HepG2 (cell line): Measurements from ENCODE around the gene PSMD10. TPM values are rescaled to one million over a fixed set of nuclear protein-coding genes. Genes with fewer than 3 reads are reported as not detected.
A peak's percentile ranks its signal among the peaks of the same experiment; 100 is the strongest.

Experiments
- ATAC-seq: fragments of 200-7000 bp; cut with Tn5 transposase; 3 replicates; pipeline ENCODE4 v1.9.1; 2020; ENCODE audit warnings: mild to moderate bottlenecking, moderate library complexity
- Bru-seq: library from RNA; stranded (reverse); fragments of 400-500 nt; gene quantifications from one replicate; lab custom pipeline; 2021; lab: Mats Ljungman, UMichigan
- BruChase-seq, 2 experiments: library from RNA; stranded (reverse); fragments of 400-500 nt; gene quantifications; one replicate each; lab custom pipeline; 2021; lab: Mats Ljungman, UMichigan
- BruUV-seq: library from RNA; stranded (reverse); fragments of 400-500 nt; replicated peaks from 2 replicates; lab custom pipeline; 2021; lab: Mats Ljungman, UMichigan
- CTCF ChIA-PET: fragments of 300-600 bp; formaldehyde crosslinking; extraction: SDS; loops from one replicate; lab custom pipeline; 2021; ENCODE audit warnings: low total read pairs, inconsistent platforms, low intra/inter-chr PET ratio; lab: Yijun Ruan, JAX
- POLR2A ChIA-PET: fragments of 350-600 bp; sonication (Branson Sonifier 250); formaldehyde crosslinking; loops from one replicate; lab custom pipeline; 2020; ENCODE audit warnings: antibody characterized with exemption, inconsistent platforms; lab: Yijun Ruan, JAX
- DNase-seq: peaks from one replicate; pipeline ENCODE4 v3.0.0-alpha.2; 2015; ENCODE audit warnings: low spot score
- FAIRE-seq: peaks from 3 replicates; lab custom pipeline; 2011; peaks lifted over from hg19 to GRCh38; lab: Jason Lieb, UNC
- H2AFZ ChIP-seq: one replicate; pipeline ENCODE4 v1.6.1; 2011; ENCODE audit warnings: low read length, inconsistent platforms
- H3K27ac ChIP-seq: fragments of 300-600 bp; 3 replicates; pipeline ENCODE4 v1.8.0; 2011; ENCODE audit warnings: mixed run types, mild to moderate bottlenecking, mixed read lengths, low read length, inconsistent platforms; ENCODE audit not compliant: insufficient read depth; ENCODE audit errors: extremely low read length
- H3K27me3 ChIP-seq, 2 experiments: fragments of 200-600 bp in 1 of 2; 2 replicates in 1 of 2; 3 replicates in 1 of 2; pipeline versions ENCODE4 v1.6.0 to v1.8.0; 2011; ENCODE audit warnings: low read length in 2 of 2, mild to moderate bottlenecking in 2 of 2, moderate library complexity in 2 of 2, inconsistent platforms in 1 of 2; ENCODE audit not compliant: insufficient read depth in 2 of 2, control insufficient read depth in 1 of 2
- H3K36me3 ChIP-seq, 2 experiments: fragments of 200-600 bp in 1 of 2; replicated peaks in 1 of 2; 2 replicates in 1 of 2; 3 replicates in 1 of 2; pipeline versions ENCODE4 v1.5.1 to v1.8.0; 2011; ENCODE audit warnings: low read length in 2 of 2, inconsistent platforms in 1 of 2; ENCODE audit not compliant: insufficient read depth in 2 of 2, control insufficient read depth in 1 of 2
- H3K4me1 ChIP-seq: 2 replicates; pipeline ENCODE4 v1.5.1; 2012; ENCODE audit warnings: low read length, inconsistent platforms; ENCODE audit not compliant: insufficient read depth
- H3K4me2 ChIP-seq: 2 replicates; pipeline ENCODE4 v1.6.0; 2011; ENCODE audit warnings: low read depth, low read length, inconsistent platforms
- H3K4me3 ChIP-seq, 3 experiments: fragments of 200-600 bp in 1 of 3; sonication (generic), shearing (Covaris generic) in 1 of 3; replicated peaks in 1 of 3; 2 replicates each; pipeline ENCODE4 v1.5.1; 2011 to 2016; ENCODE audit warnings: low read length in 3 of 3, inconsistent platforms in 2 of 3, low read depth in 2 of 3, mild to moderate bottlenecking in 2 of 3, control low read depth in 1 of 3, mixed read lengths in 1 of 3; ENCODE audit not compliant: insufficient read depth in 1 of 3
- H3K79me2 ChIP-seq: one replicate; pipeline ENCODE4 v1.6.1; 2011; ENCODE audit warnings: low read length, inconsistent platforms; ENCODE audit not compliant: insufficient read depth
- H3K9ac ChIP-seq: 2 replicates; pipeline ENCODE4 v1.6.0; 2011; ENCODE audit warnings: mild to moderate bottlenecking, low read depth, low read length, inconsistent platforms; ENCODE audit not compliant: insufficient read depth
- H3K9me3 ChIP-seq: 2 replicates; pipeline ENCODE4 v1.5.1; 2012; ENCODE audit warnings: mild to moderate bottlenecking, low read length
- H4K20me1 ChIP-seq: 2 replicates; pipeline ENCODE4 v1.6.0; 2011; ENCODE audit warnings: inconsistent platforms, mild to moderate bottlenecking, low read length, moderate library complexity; ENCODE audit not compliant: insufficient read depth
- PAXIP1 ChIP-seq: sonication (generic); formaldehyde crosslinking; conservative IDR thresholded peaks from 2 replicates; pipeline ENCODE4 v1.4.0; 2020; ENCODE audit warnings: mild to moderate bottlenecking, missing genetic modification reagents, moderate library complexity
- PCBP2 ChIP-seq: fragments of 200-400 bp; formaldehyde crosslinking; optimal IDR thresholded peaks from 2 replicates; pipeline ENCODE3; 2018; ENCODE audit warnings: low read length, low read depth; ENCODE audit not compliant: poor library complexity, severe bottlenecking
- REXO4 ChIP-seq: sonication (generic); formaldehyde crosslinking; IDR thresholded peaks from 2 replicates; pipeline ENCODE4 v1.8.0; 2022; ENCODE audit warnings: missing genetic modification reagents, mild to moderate bottlenecking, borderline replicate concordance
- RFX1 ChIP-seq: fragments of 450-650 bp; IDR thresholded peaks from 2 replicates; pipeline ENCODE4 v1.6.1; 2017
- ZBTB1 ChIP-seq: sonication (generic); formaldehyde crosslinking; IDR thresholded peaks from 2 replicates; pipeline ENCODE4 v1.4.0; 2020; ENCODE audit warnings: missing genetic modification reagents, borderline replicate concordance
- ZNF556 ChIP-seq: sonication (generic); formaldehyde crosslinking; IDR thresholded peaks from 2 replicates; pipeline ENCODE4 v1.4.0; 2020; ENCODE audit warnings: mild to moderate bottlenecking, missing genetic modification reagents, borderline replicate concordance
- ZNF782 ChIP-seq: sonication (generic); formaldehyde crosslinking; IDR thresholded peaks from 2 replicates; pipeline ENCODE4 v1.4.0; 2020; ENCODE audit warnings: missing genetic modification reagents, mild to moderate bottlenecking, borderline replicate concordance
- WGBS: methylation state at CpG from one replicate; pipeline ENCODE4 v1.1.6; 2017; ENCODE audit warnings: low lambda C conversion rate; 5-methylcytosine and 5-hydroxymethylcytosine counted together
- in situ Hi-C: cut with HindIII; loops from 2 replicates; pipeline ENCODE4 v1.10.0; 2017; ENCODE audit warnings: low pct_unique_long_range_greater_than_20kb; ENCODE audit not compliant: extremely low pct_ligation_motif_present
- intact Hi-C: fragments of 100-400 bp; cut with micrococcal nuclease; formaldehyde crosslinking; loops from one replicate; pipeline ENCODE4 v1.10.0; 2022; ENCODE audit not compliant: unreplicated experiment
- long read RNA-seq, 2 experiments: library from RNA in 1 of 2; library from polyadenylated mRNA in 1 of 2; stranded (forward) in 1 of 2; unstranded in 1 of 2; transcript quantifications; one replicate each; pipeline ENCODE4 v2.0.0, GENCODE V29; 2019 to 2022
- polyA minus RNA-seq, 3 experiments: library from RNA; depleted of rRNA, polyadenylated mRNA; stranded (reverse); fragments of >200 nt; gene quantifications; 2 replicates each; pipeline ENCODE4 v1.2.3, GENCODE V29; 2011; ENCODE audit warnings: low replicate concordance in 1 of 3
- polyA plus RNA-seq, 8 experiments: library from polyadenylated mRNA; depleted of rRNA in 3 of 8; stranded (reverse) in 7 of 8; unstranded in 1 of 8; fragments of >200 nt; fragmentation: Illumina TruSeq in 4 of 8; extraction: Trizol in 4 of 8; gene quantifications; 2 replicates each; pipeline versions ENCODE4 v1.2.1 to v1.2.3, GENCODE V29; 2011 to 2016; ENCODE audit warnings: low read depth in 4 of 8, missing spikeins in 1 of 8, mixed read lengths in 1 of 8; ENCODE audit not compliant: insufficient read depth in 1 of 8
- total RNA-seq, 5 experiments: library from RNA; depleted of rRNA; stranded (reverse); fragments of >200 nt; fragmentation: Illumina TruSeq; extraction: Trizol; gene quantifications; 2 replicates each; pipeline ENCODE4 v1.2.3, GENCODE V29; 2016; ENCODE audit warnings: low read depth in 1 of 5
- TF ChIP-seq, protein P1 (sequence below), 2 experiments: fragments of 450-650 bp in 1 of 2; sonication (generic) in 1 of 2; formaldehyde crosslinking; IDR thresholded peaks; 2 replicates each; pipeline versions ENCODE4 v1.5.0 to v1.8.0; 2020 to 2022; ENCODE audit warnings: mild to moderate bottlenecking in 1 of 2, missing genetic modification reagents in 1 of 2
- TF ChIP-seq, protein P2 (sequence below): IDR thresholded peaks from 2 replicates; pipeline ENCODE4 v1.6.1; 2016; ENCODE audit warnings: missing compliant biosample characterization, missing genetic modification reagents, borderline replicate concordance

PSMD10 gene, protein sequence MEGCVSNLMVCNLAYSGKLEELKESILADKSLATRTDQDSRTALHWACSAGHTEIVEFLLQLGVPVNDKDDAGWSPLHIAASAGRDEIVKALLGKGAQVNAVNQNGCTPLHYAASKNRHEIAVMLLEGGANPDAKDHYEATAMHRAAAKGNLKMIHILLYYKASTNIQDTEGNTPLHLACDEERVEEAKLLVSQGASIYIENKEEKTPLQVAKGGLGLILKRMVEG
- total RNA-seq (2016; rRNA removed; fragmentation: Illumina TruSeq; extraction: Trizol), result 65.3 and 105 TPM in 2 replicates
- 10.2 and 11.0 TPM in 2 replicates for total RNA-seq (2016; cell fraction: cytosol; rRNA removed; fragmentation: Illumina TruSeq; extraction: Trizol; ENCODE audit: low read depth)
- 65.9 and 116 TPM in 2 replicates for total RNA-seq (2016; cell fraction: insoluble cytoplasmic fraction; rRNA removed; fragmentation: Illumina TruSeq; extraction: Trizol)
- total RNA-seq (2016; cell fraction: membrane; rRNA removed; fragmentation: Illumina TruSeq; extraction: Trizol), result 20.0 and 23.4 TPM in 2 replicates
- 23.9 and 24.4 TPM in 2 replicates for total RNA-seq (2016; cell fraction: nucleus; rRNA removed; fragmentation: Illumina TruSeq; extraction: Trizol)
- polyA plus RNA-seq (2011; rRNA removed), result 41.9 and 56.4 TPM in 2 replicates
- polyA plus RNA-seq (2011; cell fraction: cytosol; rRNA removed), result 37.0 and 54.8 TPM in 2 replicates
- polyA plus RNA-seq (2011; cell fraction: nucleus; rRNA removed), result 7.5 and 11.9 TPM in 2 replicates
- polyA plus RNA-seq (2012), result 48.2 and 48.7 TPM in 2 replicates
- 9.3 and 9.4 TPM in 2 replicates for polyA plus RNA-seq (2016; cell fraction: cytosol; fragmentation: Illumina TruSeq; extraction: Trizol; ENCODE audit: low read depth)
- polyA plus RNA-seq (2016; cell fraction: insoluble cytoplasmic fraction; fragmentation: Illumina TruSeq; extraction: Trizol; ENCODE audit: low read depth), result 101 and 109 TPM in 2 replicates
- 14.3 and 16.3 TPM in 2 replicates for polyA plus RNA-seq (2016; cell fraction: membrane; fragmentation: Illumina TruSeq; extraction: Trizol; ENCODE audit: low read depth)
- 29.3 and 31.7 TPM in 2 replicates for polyA plus RNA-seq (2016; cell fraction: nucleus; fragmentation: Illumina TruSeq; extraction: Trizol; ENCODE audit: insufficient read depth, low read depth)
- 14.0 and 23.7 TPM in 2 replicates for polyA minus RNA-seq (2011; rRNA and poly(A)+ RNA removed; ENCODE audit: low replicate concordance)
- 18.8 and 21.3 TPM in 2 replicates for polyA minus RNA-seq (2011; cell fraction: cytosol; rRNA and poly(A)+ RNA removed)
- polyA minus RNA-seq (2011; cell fraction: nucleus; rRNA and poly(A)+ RNA removed), result 12.8 and 13.1 TPM in 2 replicates
- percentile 86 among the genes with signal in this experiment for Bru-seq, nascent RNA
- BruChase-seq, experiment 1, labeled RNA remaining after a 6-hour chase, result percentile 95 among the genes with signal in this experiment
- BruChase-seq, experiment 2, labeled RNA remaining after a 2-hour chase, result percentile 89 among the genes with signal in this experiment
- long read RNA-seq, experiment 1, transcript PSMD10-201 (5 exons, 1,546 nt), result major isoform, 82 of 97 reads
- long read RNA-seq, experiment 1, partial matches to known transcripts, result 6 of 97 reads
- long read RNA-seq, experiment 1, other reads (novel, unspliced or antisense), result 4 of 97 reads
- long read RNA-seq, experiment 2, transcript PSMD10-201 (5 exons, 1,546 nt), result major isoform, 32 of 54 reads
- long read RNA-seq, experiment 2, partial matches to known transcripts, result 3 of 54 reads
- long read RNA-seq, experiment 2, other reads (novel, unspliced or antisense), result 14 of 54 reads

- BruUV-seq, result no TSS peak
- TF ChIP-seq ZNF782 (CRISPR knock-in tag) (no peak), PCBP2 (no peak), ZNF556 (CRISPR knock-in tag) (0 out of 2 replicates have a peak, but pooled peaks have one; percentile 33), RFX1 (no peak), PAXIP1 (no peak), REXO4 (CRISPR knock-in tag) (no peak), ZBTB1 (no peak)
- TF ChIP-seq, protein P1, sequence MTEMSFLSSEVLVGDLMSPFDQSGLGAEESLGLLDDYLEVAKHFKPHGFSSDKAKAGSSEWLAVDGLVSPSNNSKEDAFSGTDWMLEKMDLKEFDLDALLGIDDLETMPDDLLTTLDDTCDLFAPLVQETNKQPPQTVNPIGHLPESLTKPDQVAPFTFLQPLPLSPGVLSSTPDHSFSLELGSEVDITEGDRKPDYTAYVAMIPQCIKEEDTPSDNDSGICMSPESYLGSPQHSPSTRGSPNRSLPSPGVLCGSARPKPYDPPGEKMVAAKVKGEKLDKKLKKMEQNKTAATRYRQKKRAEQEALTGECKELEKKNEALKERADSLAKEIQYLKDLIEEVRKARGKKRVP (CRISPR knock-in tag; IDR thresholded peaks at IDR 0.05), result no peak
- TF ChIP-seq, protein P2, sequence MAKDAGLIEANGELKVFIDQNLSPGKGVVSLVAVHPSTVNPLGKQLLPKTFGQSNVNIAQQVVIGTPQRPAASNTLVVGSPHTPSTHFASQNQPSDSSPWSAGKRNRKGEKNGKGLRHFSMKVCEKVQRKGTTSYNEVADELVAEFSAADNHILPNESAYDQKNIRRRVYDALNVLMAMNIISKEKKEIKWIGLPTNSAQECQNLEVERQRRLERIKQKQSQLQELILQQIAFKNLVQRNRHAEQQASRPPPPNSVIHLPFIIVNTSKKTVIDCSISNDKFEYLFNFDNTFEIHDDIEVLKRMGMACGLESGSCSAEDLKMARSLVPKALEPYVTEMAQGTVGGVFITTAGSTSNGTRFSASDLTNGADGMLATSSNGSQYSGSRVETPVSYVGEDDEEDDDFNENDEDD (CRISPR knock-in tag), result no peak
Measured at GRCh38 chrX:108091264-108091877, at the start of gene PSMD10, which contains the start of gene ATG4A. TSS of gene PSMD10 (minus strand) at chrX:108091542. CDS start at chrX:108091520, 22 bp downstream. TSS of gene ATG4A (plus strand) at chrX:108091778. CDS start at chrX:108091827, 49 bp downstream.

More at GRCh38 chrX:108091264-108091877, at the start of gene PSMD10, which contains the start of gene ATG4A:
- peak within 1 kb of the TSS; percentile 82 for H3K4me2 ChIP-seq
- H3K4me3 ChIP-seq, result peak within 1 kb of the TSS; percentile 79 to 89 (median 80)
- H3K9me3 ChIP-seq, result no peaks in the 10 kb centered on the region
- peaks cover 17% of the 10 kb centered on the region for H3K79me2 ChIP-seq
- intact Hi-C loops, result no loop called here
- H2AFZ ChIP-seq, result peak within 1 kb of the TSS; percentile 27
- no peaks in the 10 kb centered on the region for H4K20me1 ChIP-seq
- POLR2A ChIA-PET, result interaction anchor here (0.7 to 1.2 kb wide), 3 partner anchors 9 to 463 kb away, joined by 3 to 4 read pairs (median 3); partner anchors contain the start of gene PRPS1
- peak; percentile 92 for DNase-seq
- H3K27me3 ChIP-seq, result no peaks in the 10 kb centered on the region; a peak in 1 of 5 replicates
- 0 out of 5 replicates have a peak, but pooled peaks cover 0 to 6% of the 10 kb centered on the region in 2 experiments for H3K36me3 ChIP-seq
- peak; percentile 99 for FAIRE-seq
- CTCF ChIA-PET, result no interaction called here
- ATAC-seq, result peak; percentile 97
- in situ Hi-C loops, result no loop called here
- H3K9ac ChIP-seq, result peak within 1 kb of the TSS; percentile 84
- WGBS, result 8% methylated on average over 16 of the region's 47 CpGs
- H3K27ac ChIP-seq, result peak within 1 kb of the TSS; percentile 95
- peaks cover 7% of the 10 kb centered on the region; the same call in 1 of the 2 replicates for H3K4me1 ChIP-seq
